ENCODE data around the gene PIGM. TPM values are rescaled to one million over a fixed set of nuclear protein-coding genes. Genes with fewer than 3 reads are reported as not detected.

Gene PIGM
- total RNA-seq, 1 experiment from 2014 or later, result 4.6 TPM

- Histone ChIP-seq H3K27ac (ENCODE audit: low read depth, low read length, poor library complexity, severe bottlenecking) (no peak overlapping the region), H3K9me3 (ENCODE audit: low read depth, low read length, poor library complexity, severe bottlenecking) (no peaks in the 10 kb centered on the region), H3K27me3 (replicated peaks; ENCODE audit: insufficient read depth, low read depth, low read length, poor library complexity) (no peaks in the 10 kb centered on the region), H3K4me1 (ENCODE audit: insufficient read depth, low read length, poor library complexity, severe bottlenecking) (no peaks in the 10 kb centered on the region), H3K4me3 (ENCODE audit: low read depth, low read length, poor library complexity, severe bottlenecking) (no peak overlapping the region), H3K36me3 (ENCODE audit: insufficient read depth, low read length, poor library complexity, severe bottlenecking) (no peaks in the 10 kb centered on the region)
- no peak for DNase-seq (ENCODE audit: low spot score)
- intact Hi-C loops (cut with micrococcal nuclease; ENCODE audit: unreplicated experiment), result no loop called here
- no TSS peak for BruUV-seq (replicated peaks)
- CTCF ChIA-PET, result no interaction called here
- TF ChIP-seq EZH2 (IDR thresholded peaks at IDR 0.05; ENCODE audit: borderline replicate concordance, low read depth, low read length, poor library complexity, severe bottlenecking) (no peak), CTCF (conservative IDR thresholded peaks at IDR 0.05; ENCODE audit: low read depth, low read length) (no peak)
- POLR2A ChIA-PET (ENCODE audit: low non-redundant PET), result no interaction called here
These were observed 11.6 kb downstream of the PIGM start for GRCh38 chr1:160020196-160020595.

DNA sequence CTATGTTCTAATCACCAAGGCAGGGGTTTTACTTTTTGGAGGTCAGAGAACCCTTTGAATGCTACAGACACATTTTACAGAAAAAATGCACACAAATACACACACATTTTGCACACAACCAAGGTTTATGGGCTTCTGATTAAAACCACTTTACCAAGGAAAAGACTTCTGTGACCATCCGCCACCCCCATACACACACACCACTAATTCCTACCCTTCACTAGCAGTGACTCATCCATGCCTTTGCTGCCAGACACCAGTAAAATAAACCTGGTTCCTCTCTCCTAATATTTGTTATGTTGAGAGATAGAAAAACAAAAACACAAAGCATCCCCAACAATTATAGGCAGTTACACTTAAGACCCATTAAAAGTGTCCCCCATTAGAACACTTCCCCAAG, 12.9 kb downstream of the PIGM start:
- ChIA-PET POLR2A (ENCODE audit: low non-redundant PET) (no interaction called here), CTCF (interaction anchor here (3.7 kb wide), 1 partner anchor 12 kb away, joined by 11 read pairs; no protein-coding TSS in a partner anchor)
- TF ChIP-seq EZH2 (IDR thresholded peaks at IDR 0.05; ENCODE audit: borderline replicate concordance, low read depth, low read length, poor library complexity, severe bottlenecking) (no peak), CTCF (conservative IDR thresholded peaks at IDR 0.05; ENCODE audit: low read depth, low read length) (no peak)
- no peaks in the 10 kb centered on the region for H3K27me3 ChIP-seq (replicated peaks; ENCODE audit: insufficient read depth, low read depth, low read length, poor library complexity)
- DNase-seq (ENCODE audit: low spot score), result no peak
- BruUV-seq (replicated peaks), result no TSS peak
- no peak overlapping the region for H3K4me3 ChIP-seq (ENCODE audit: low read depth, low read length, poor library complexity, severe bottlenecking)
- no peaks in the 10 kb centered on the region for H3K36me3 ChIP-seq (ENCODE audit: insufficient read depth, low read length, poor library complexity, severe bottlenecking)
- no peak overlapping the region for H3K27ac ChIP-seq (ENCODE audit: low read depth, low read length, poor library complexity, severe bottlenecking)
- H3K4me1 ChIP-seq (ENCODE audit: insufficient read depth, low read length, poor library complexity, severe bottlenecking), result no peaks in the 10 kb centered on the region
- no peaks in the 10 kb centered on the region for H3K9me3 ChIP-seq (ENCODE audit: low read depth, low read length, poor library complexity, severe bottlenecking)
- intact Hi-C loops (cut with micrococcal nuclease; ENCODE audit: unreplicated experiment), result no loop called here

GRCh38 chr1:160018347-160018746, 13.4 kb downstream of the PIGM start:
- BruUV-seq (replicated peaks), result no TSS peak
- H3K4me1 ChIP-seq (ENCODE audit: insufficient read depth, low read length, poor library complexity, severe bottlenecking), result no peaks in the 10 kb centered on the region
- POLR2A ChIA-PET (ENCODE audit: low non-redundant PET), result no interaction called here
- CTCF ChIA-PET, result interaction anchor here (3.7 kb wide), 1 partner anchor 11 kb away, joined by 11 read pairs; no protein-coding TSS in a partner anchor
- DNase-seq (ENCODE audit: low spot score), result no peak
- no peaks in the 10 kb centered on the region for H3K27me3 ChIP-seq (replicated peaks; ENCODE audit: insufficient read depth, low read depth, low read length, poor library complexity)
- H3K36me3 ChIP-seq (ENCODE audit: insufficient read depth, low read length, poor library complexity, severe bottlenecking), result no peaks in the 10 kb centered on the region
- H3K9me3 ChIP-seq (ENCODE audit: low read depth, low read length, poor library complexity, severe bottlenecking), result no peaks in the 10 kb centered on the region
- no peak overlapping the region for H3K4me3 ChIP-seq (ENCODE audit: low read depth, low read length, poor library complexity, severe bottlenecking)
- no peak overlapping the region for H3K27ac ChIP-seq (ENCODE audit: low read depth, low read length, poor library complexity, severe bottlenecking)
- TF ChIP-seq EZH2 (IDR thresholded peaks at IDR 0.05; ENCODE audit: borderline replicate concordance, low read depth, low read length, poor library complexity, severe bottlenecking), result no peak
- no peak for TF ChIP-seq CTCF (conservative IDR thresholded peaks at IDR 0.05; ENCODE audit: low read depth, low read length)
- intact Hi-C loops (cut with micrococcal nuclease; ENCODE audit: unreplicated experiment), result no loop called here

Measured in A673 (cell line).